Activated CD8-positive, alpha-beta T cell treated with anti-CD3 and anti-CD28 coated beads, Interleukin-2, amount 10 ng/mL, durations not matched to agents 7 days and 5 days (primary cell): ENCODE data around the gene UBC. TPM values are rescaled to one million over a fixed set of nuclear protein-coding genes. Genes with fewer than 3 reads are reported as not detected.

Source experiments
- ATAC-seq: fragments of 150-1000 bp; cut with Tn5 transposase; one replicate; pipeline ENCODE4 v1.10.0; 2021; ENCODE audit warnings: moderate library complexity
- CTCF ChIA-PET: fragments of 350-600 bp; sonication (Branson Sonifier 250); formaldehyde crosslinking; loops from one replicate; lab custom pipeline; 2021; ENCODE audit warnings: antibody characterized with exemption; lab: Charles Lee
- POLR2A ChIA-PET: fragments of 350-600 bp; sonication (Branson Sonifier 250); formaldehyde crosslinking; loops from one replicate; lab custom pipeline; 2021; ENCODE audit warnings: antibody characterized with exemption; lab: Charles Lee
- DNase-seq: peaks from one replicate; pipeline ENCODE4 v3.0.0-alpha.2; 2020
- H3K27ac Mint-ChIP-seq: one replicate; pipeline ENCODE4 v1.8.0; 2021; ENCODE audit warnings: mild to moderate bottlenecking, mixed read lengths
- H3K27me3 Mint-ChIP-seq: one replicate; pipeline ENCODE4 v1.8.0; 2021; ENCODE audit warnings: low read depth, mixed read lengths
- H3K36me3 Mint-ChIP-seq: one replicate; pipeline ENCODE4 v1.8.0; 2021; ENCODE audit warnings: low read depth, mixed read lengths
- H3K4me1 Mint-ChIP-seq: one replicate; pipeline ENCODE4 v1.8.0; 2021; ENCODE audit warnings: low read depth, mixed read lengths
- H3K4me3 Mint-ChIP-seq: one replicate; pipeline ENCODE4 v1.8.0; 2021; ENCODE audit warnings: mild to moderate bottlenecking, mixed read lengths
- H3K9me3 Mint-ChIP-seq: one replicate; pipeline ENCODE4 v1.8.0; 2022; ENCODE audit warnings: mixed read lengths; ENCODE audit not compliant: insufficient read depth
- total RNA-seq, 2 experiments: library from RNA; stranded (reverse); gene quantifications; one replicate each; pipeline ENCODE4 v1.2.3, GENCODE V29; 2021

The UBC gene
- 100 to 1,000 TPM; 974 to 998 TPM for total RNA-seq

GRCh38 chr12:124914392-124915238 is at the start of gene UBC:
Gene UBC (minus strand): TSS chr12:124914650. CDS start chr12:124913771, 879 bp downstream.
- peaks cover 42% of the 10 kb centered on the region for H3K36me3 Mint-ChIP-seq
- peak within 1 kb of the TSS; percentile 100 for H3K27ac Mint-ChIP-seq

GRCh38 chr12:124963211-124963610 is 48.8 kb upstream of the UBC start:
- POLR2A ChIA-PET: interaction anchor here (0.7 kb wide), 1 partner anchor 49 kb away, joined by 3 read pairs; the partner anchor contains the start of gene UBC
- ATAC-seq (no peak), DNase-seq (no peak)
- Mint-ChIP-seq H3K4me3 (no peak overlapping the region), H3K36me3 (peaks cover 49% of the 10 kb centered on the region), H3K27me3 (no peaks in the 10 kb centered on the region), H3K9me3 (no peaks in the 10 kb centered on the region), H3K27ac (no peak overlapping the region), H3K4me1 (peaks cover 5% of the 10 kb centered on the region)
- CTCF ChIA-PET: no interaction called here

More at GRCh38 chr12:124914392-124915238, at the start of gene UBC:
- peak; percentile 35 for ATAC-seq
- Mint-ChIP-seq H3K9me3 (no peaks in the 10 kb centered on the region), H3K4me1 (peaks cover 78% of the 10 kb centered on the region), H3K4me3 (peak within 1 kb of the TSS; percentile 99), H3K27me3 (no peaks in the 10 kb centered on the region)
- POLR2A ChIA-PET: interaction anchor here (0.6 to 7.4 kb wide), 19 partner anchors 8 to 1185 kb away, joined by 3 to 134 read pairs (median 3); partner anchors contain the start of genes BRI3BP and SCARB1
- peak; percentile 92 for DNase-seq
- CTCF ChIA-PET: interaction anchor here (0.7 to 16.8 kb wide), 4 partner anchors 9 to 25 kb away, joined by 4 to 391 read pairs (median 50); no protein-coding TSS in a partner anchor

- ChIA-PET CTCF (interaction anchor here (1.4 to 2.7 kb wide), 2 partner anchors 20 to 54 kb away, joined by 5 to 9 read pairs; no protein-coding TSS in a partner anchor), POLR2A (no interaction called here)
- Mint-ChIP-seq H3K4me1 (peaks cover 5% of the 10 kb centered on the region), H3K27me3 (no peaks in the 10 kb centered on the region), H3K27ac (no peak overlapping the region), H3K4me3 (no peak overlapping the region), H3K9me3 (no peaks in the 10 kb centered on the region), H3K36me3 (peaks cover 57% of the 10 kb centered on the region)
- ATAC-seq (no peak), DNase-seq (no peak)
These were observed 46.6 kb upstream of the UBC start for GRCh38 chr12:124961055-124961454.

GRCh38 chr12:124956571-124956970 is 42.1 kb upstream of the UBC start:
- POLR2A ChIA-PET: no interaction called here
- H3K36me3 Mint-ChIP-seq: peaks cover 47% of the 10 kb centered on the region
- H3K4me1 Mint-ChIP-seq: peaks cover 3% of the 10 kb centered on the region
- H3K4me3 Mint-ChIP-seq: no peak overlapping the region
- CTCF ChIA-PET: no interaction called here
- ATAC-seq (no peak), DNase-seq (no peak)
- no peak overlapping the region for H3K27ac Mint-ChIP-seq
- H3K9me3 Mint-ChIP-seq: no peaks in the 10 kb centered on the region
- no peaks in the 10 kb centered on the region for H3K27me3 Mint-ChIP-seq

- Mint-ChIP-seq H3K27me3 (no peaks in the 10 kb centered on the region), H3K9me3 (no peaks in the 10 kb centered on the region), H3K27ac (no peak overlapping the region), H3K4me3 (no peak overlapping the region), H3K4me1 (no peaks in the 10 kb centered on the region), H3K36me3 (peaks cover 43% of the 10 kb centered on the region)
- DNase-seq: no peak
- no peak for ATAC-seq
- CTCF ChIA-PET: interaction anchor here (1.5 to 1.9 kb wide), 2 partner anchors 14 to 48 kb away, joined by 6 to 11 read pairs; no protein-coding TSS in a partner anchor
- POLR2A ChIA-PET: no interaction called here
These were observed 40.3 kb upstream of the UBC start for GRCh38 chr12:124954771-124955170.

- CTCF ChIA-PET: interaction anchor here (1.1 to 1.9 kb wide), 2 partner anchors 13 to 47 kb away, joined by 3 to 6 read pairs; no protein-coding TSS in a partner anchor
- no peaks in the 10 kb centered on the region for H3K27me3 Mint-ChIP-seq
- H3K36me3 Mint-ChIP-seq: peaks cover 40% of the 10 kb centered on the region
- no peak overlapping the region for H3K27ac Mint-ChIP-seq
- no peak overlapping the region for H3K4me3 Mint-ChIP-seq
- H3K4me1 Mint-ChIP-seq: no peaks in the 10 kb centered on the region
- no peak for ATAC-seq
- no peak for DNase-seq
- no peaks in the 10 kb centered on the region for H3K9me3 Mint-ChIP-seq
- POLR2A ChIA-PET: no interaction called here
These were observed 39.4 kb upstream of the UBC start for GRCh38 chr12:124953689-124954405.

- H3K36me3 Mint-ChIP-seq: peaks cover 35% of the 10 kb centered on the region
- ATAC-seq (no peak), DNase-seq (no peak)
- ChIA-PET POLR2A (no interaction called here), CTCF (interaction anchor here (1.1 kb wide), 1 partner anchor 12 kb away, joined by 3 read pairs; no protein-coding TSS in a partner anchor)
- H3K4me3 Mint-ChIP-seq: no peak overlapping the region
- no peaks in the 10 kb centered on the region for H3K27me3 Mint-ChIP-seq
- H3K4me1 Mint-ChIP-seq: no peaks in the 10 kb centered on the region
- H3K27ac Mint-ChIP-seq: no peak overlapping the region
- no peaks in the 10 kb centered on the region for H3K9me3 Mint-ChIP-seq
These were observed 38.4 kb upstream of the UBC start for GRCh38 chr12:124952801-124953200.

GRCh38 chr12:124952295-124952694 is 37.8 kb upstream of the UBC start:
- POLR2A ChIA-PET: no interaction called here

GRCh38 chr12:124949779-124950728 is 35.6 kb upstream of the UBC start:
- no peaks in the 10 kb centered on the region for H3K4me1 Mint-ChIP-seq
- ATAC-seq: no peak
- no peak overlapping the region for H3K4me3 Mint-ChIP-seq
- ChIA-PET POLR2A (no interaction called here), CTCF (no interaction called here)
- H3K27me3 Mint-ChIP-seq: no peaks in the 10 kb centered on the region
- H3K9me3 Mint-ChIP-seq: no peaks in the 10 kb centered on the region
- peaks cover 25% of the 10 kb centered on the region for H3K36me3 Mint-ChIP-seq
- H3K27ac Mint-ChIP-seq: no peak overlapping the region
- DNase-seq: no peak

More at GRCh38 chr12:124952295-124952694, 37.8 kb upstream of the UBC start:
- Mint-ChIP-seq H3K9me3 (no peaks in the 10 kb centered on the region), H3K36me3 (peaks cover 34% of the 10 kb centered on the region), H3K27ac (no peak overlapping the region), H3K4me1 (no peaks in the 10 kb centered on the region), H3K27me3 (no peaks in the 10 kb centered on the region), H3K4me3 (no peak overlapping the region)
- DNase-seq (no peak), ATAC-seq (no peak)
- CTCF ChIA-PET: no interaction called here

- Mint-ChIP-seq H3K9me3 (no peaks in the 10 kb centered on the region), H3K4me1 (no peaks in the 10 kb centered on the region), H3K4me3 (no peak overlapping the region), H3K36me3 (peaks cover 27% of the 10 kb centered on the region), H3K27ac (no peak overlapping the region), H3K27me3 (no peaks in the 10 kb centered on the region)
- ATAC-seq (no peak), DNase-seq (no peak)
- ChIA-PET CTCF (interaction anchor here (1.3 kb wide), 1 partner anchor 9 kb away, joined by 4 read pairs; no protein-coding TSS in a partner anchor), POLR2A (no interaction called here)
These were observed 34.6 kb upstream of the UBC start for GRCh38 chr12:124949066-124949465.
